ENCODE measurements around the gene PTX4.
"Not testable (repeated sequence)": the region's sequence is repeated elsewhere in the genome, so short reads cannot be mapped to it uniquely, and the experiment has no call there.

Gene PTX4

DNA sequence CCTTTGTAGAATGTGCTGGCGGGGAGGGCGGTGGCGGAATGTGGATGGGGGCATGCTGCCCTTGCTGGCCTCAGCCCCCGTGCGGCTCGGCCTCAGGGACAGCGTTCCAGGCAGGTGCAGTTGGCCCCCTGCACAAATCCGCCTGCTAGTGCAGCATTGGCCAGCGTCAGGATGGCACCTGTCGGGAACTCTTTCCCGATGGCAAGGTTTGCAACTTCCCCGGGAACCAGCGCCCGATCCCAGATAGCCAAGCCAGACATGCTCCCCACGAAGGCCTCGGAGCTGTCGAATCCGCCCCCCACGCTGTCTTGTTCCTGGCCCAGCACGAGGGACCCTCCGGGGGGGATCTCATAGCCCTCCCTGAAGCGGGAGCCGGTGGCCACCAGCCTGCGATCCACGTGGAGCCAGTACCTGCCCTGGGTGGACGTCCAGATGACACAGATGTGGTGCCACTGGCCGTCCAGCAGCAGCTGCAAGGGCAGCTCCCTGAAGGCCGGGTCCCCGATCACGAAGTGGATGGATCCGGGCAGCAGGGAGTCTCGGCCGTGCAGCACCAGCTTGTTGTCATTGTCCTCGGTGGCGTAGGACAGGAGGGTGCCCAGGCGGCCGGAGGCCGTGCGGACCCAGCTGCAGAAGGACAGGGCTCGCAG, 2.8 kb downstream of the PTX4 start:
- TF ChIP-seq, protein P1, sequence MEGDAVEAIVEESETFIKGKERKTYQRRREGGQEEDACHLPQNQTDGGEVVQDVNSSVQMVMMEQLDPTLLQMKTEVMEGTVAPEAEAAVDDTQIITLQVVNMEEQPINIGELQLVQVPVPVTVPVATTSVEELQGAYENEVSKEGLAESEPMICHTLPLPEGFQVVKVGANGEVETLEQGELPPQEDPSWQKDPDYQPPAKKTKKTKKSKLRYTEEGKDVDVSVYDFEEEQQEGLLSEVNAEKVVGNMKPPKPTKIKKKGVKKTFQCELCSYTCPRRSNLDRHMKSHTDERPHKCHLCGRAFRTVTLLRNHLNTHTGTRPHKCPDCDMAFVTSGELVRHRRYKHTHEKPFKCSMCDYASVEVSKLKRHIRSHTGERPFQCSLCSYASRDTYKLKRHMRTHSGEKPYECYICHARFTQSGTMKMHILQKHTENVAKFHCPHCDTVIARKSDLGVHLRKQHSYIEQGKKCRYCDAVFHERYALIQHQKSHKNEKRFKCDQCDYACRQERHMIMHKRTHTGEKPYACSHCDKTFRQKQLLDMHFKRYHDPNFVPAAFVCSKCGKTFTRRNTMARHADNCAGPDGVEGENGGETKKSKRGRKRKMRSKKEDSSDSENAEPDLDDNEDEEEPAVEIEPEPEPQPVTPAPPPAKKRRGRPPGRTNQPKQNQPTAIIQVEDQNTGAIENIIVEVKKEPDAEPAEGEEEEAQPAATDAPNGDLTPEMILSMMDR (IDR thresholded peaks at IDR 0.05; ENCODE audit: low read depth, low read length), result no peak
- H3K4me3 ChIP-seq (ENCODE audit: low read depth, low read length), result no peak overlapping the region
- in situ Hi-C loops (cut with HindIII; ENCODE audit: low sequenced_read_pairs), result no loop called here
- DNase-seq (ENCODE audit: low read depth, low spot score), result no peak

DNA sequence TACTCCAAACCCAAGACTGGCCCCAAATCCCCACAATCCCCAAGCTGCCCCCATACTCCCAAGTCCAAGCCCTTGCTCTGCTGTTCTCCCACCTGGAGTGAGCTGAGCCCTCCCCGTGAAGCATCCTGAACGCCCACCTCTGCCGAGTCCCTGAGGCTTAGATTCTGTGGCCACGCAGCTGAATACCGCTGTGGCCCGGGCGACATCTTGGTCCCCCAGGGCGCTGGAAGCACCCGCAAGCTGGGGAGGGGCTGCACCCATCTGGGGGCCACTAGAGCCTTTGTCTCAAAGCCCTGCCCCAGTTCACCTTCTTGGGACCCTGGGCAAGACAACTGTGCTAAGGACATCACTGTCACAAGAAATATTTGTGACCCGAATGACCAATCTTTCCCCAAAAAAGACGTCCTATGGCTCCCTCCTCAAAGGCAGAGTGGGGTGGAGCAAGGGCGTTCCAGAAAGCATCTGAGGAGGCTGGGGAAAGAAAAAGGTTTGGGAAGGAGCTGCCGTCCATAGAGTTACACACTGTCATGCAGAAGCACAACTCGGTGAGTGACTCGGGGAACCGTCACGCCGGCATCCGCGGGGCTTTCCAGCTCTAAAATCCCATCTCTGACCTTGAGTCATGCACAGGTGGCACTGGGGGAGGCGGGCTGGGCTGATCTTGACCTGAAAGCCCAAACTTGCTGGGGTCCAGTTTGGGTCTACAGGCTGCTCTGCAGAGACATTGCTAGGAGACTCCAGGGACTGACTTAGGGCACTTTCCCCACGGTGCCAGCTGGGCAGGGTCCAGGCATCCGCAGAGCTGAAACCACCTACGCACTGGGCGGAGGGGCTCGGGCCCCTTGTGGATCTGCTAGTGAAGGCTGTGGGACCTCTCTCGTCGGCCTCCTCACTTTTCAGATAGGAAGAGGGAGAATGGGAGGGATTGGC, 6.6 kb downstream of the PTX4 start:
- in situ Hi-C loops (cut with HindIII; ENCODE audit: low sequenced_read_pairs), result no loop called here
- H3K4me3 ChIP-seq (ENCODE audit: low read depth, low read length), result no peak overlapping the region
- peak; percentile 16 for DNase-seq (ENCODE audit: low read depth, low spot score)

DNA sequence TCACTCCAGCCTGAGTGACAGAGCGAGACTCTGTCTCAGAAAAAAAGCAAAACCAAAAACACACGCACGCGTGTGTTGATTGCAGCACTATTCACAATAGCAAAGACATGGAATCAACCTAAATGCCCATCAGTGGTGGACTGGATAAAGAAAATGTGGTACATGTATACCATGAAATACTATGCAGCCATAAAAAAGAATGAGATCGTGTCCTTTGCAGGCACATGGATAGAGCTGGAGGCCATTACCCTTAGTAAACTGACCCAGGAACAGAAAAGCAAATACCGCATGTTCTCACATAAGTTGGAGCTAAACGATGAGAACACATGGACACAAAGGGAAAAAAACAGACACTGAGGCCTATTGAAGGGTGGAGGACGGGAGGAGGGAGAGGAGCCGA, 9.8 kb downstream of the PTX4 start:
- in situ Hi-C loops (cut with HindIII; ENCODE audit: low sequenced_read_pairs); DNase-seq (ENCODE audit: low read depth, low spot score): not testable (repeated sequence)

More for the DNA sequence above, 6.6 kb downstream of the PTX4 start:
- TF ChIP-seq, protein P1 (IDR thresholded peaks at IDR 0.05; ENCODE audit: low read depth, low read length), result no peak

DNA sequence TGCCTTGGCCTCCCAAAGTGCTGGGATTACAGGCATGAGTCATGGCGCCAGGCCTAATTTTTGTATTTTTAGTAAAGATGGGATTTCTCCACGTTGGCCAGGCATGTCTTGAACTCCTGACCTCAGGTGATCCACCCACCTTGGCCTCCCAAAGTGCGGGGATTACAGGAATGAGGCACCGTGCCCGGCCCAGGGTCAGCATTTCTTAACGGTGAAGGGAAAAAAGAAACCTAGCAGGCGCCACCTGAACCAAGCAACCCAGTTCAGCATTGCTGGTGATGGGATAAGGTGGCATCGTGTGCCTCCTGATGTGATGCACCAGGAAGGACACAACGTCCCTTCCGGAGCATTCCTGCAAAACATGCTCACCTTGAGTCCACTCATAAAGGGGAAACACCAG, 11.7 kb downstream of the PTX4 start:
- TF ChIP-seq, protein P1 (IDR thresholded peaks at IDR 0.05; ENCODE audit: low read depth, low read length), result no peak
- no peak overlapping the region for H3K4me3 ChIP-seq (ENCODE audit: low read depth, low read length)
- in situ Hi-C loops (cut with HindIII; ENCODE audit: low sequenced_read_pairs), result no loop called here
- no peak for DNase-seq (ENCODE audit: low read depth, low spot score)

More for the DNA sequence above, 9.8 kb downstream of the PTX4 start:
- not testable (repeated sequence) for H3K4me3 ChIP-seq (ENCODE audit: low read depth, low read length)

DNA sequence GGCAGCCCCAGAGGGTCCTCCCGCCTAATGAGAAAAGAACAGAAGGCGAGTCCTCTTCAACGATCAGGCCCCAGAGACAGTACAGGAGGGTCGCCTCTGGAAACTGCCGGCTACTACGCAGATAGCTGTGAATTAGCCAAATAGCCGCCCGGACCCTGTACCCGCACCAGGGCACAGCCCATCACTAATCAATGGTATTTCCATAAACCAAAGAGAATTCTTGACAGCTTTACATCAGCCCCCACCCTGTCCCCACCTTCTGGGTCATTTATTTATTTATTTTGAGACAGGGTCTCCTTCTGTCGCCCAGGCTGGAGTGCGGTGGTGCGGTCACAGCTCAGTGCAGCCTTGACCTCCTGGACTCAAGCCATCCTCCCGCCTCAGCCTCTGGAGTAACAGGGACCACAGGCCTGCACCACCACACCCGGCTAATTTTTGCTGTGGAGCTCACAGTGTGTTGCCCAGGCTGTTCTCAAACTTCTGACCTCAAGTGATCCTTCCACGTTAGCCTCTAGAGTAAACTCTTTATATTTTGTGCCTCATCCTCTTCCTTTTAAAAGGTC, 13.1 kb downstream of the PTX4 start:
- H3K4me3 ChIP-seq (ENCODE audit: low read depth, low read length), result peak overlapping the region; percentile 71
- TF ChIP-seq, protein P1 (IDR thresholded peaks at IDR 0.05; ENCODE audit: low read depth, low read length), result no peak
- in situ Hi-C loops (cut with HindIII; ENCODE audit: low sequenced_read_pairs), result no loop called here

DNA sequence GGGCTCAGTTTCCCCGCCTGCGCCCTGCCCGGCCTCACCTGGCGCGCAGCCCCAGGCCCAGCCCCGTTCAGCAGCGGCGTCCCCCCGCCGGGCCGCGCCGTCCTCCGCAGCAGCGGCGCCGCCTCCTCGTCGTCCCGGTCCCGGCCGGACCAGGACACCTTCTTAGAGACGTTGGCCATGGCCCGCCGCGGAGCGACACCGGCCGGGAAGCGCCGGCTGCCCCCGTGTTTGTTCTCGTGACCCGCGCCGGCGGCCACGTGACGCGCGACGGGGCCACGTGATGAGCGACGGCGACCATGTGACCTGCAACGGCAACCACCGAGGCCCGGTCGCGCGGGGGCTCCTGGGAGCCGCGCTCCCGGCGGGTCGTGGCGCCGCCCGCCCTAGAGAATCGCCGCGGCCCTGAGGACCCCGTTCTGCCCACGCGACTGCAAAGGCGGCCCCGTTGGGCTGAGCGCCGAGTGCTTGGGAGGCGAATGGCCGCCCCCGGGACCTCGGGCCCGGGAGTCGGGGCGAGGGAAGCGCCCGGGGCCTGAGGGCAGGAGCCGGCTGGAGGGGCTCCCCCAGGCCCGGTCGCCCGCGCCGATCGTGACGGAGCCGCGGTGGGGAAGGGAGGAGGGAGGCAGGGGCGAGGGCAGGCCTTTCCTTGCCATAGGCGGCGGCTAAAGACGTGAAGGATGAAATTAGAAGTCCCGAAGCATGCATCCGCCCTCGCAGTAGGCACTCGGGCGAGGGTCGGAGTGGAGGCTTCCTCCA, 13.8 kb downstream of the PTX4 start, which contains the start of gene CLCN7:
Gene CLCN7, minus strand, starts transcription at position 233 of the 756 bp plus-strand sequence. Its CDS starts 54 bp downstream, at position 179.
- peak; percentile 87 for DNase-seq (ENCODE audit: low read depth, low spot score)
- H3K4me3 ChIP-seq (ENCODE audit: low read depth, low read length), result peak within 1 kb of the TSS; percentile 71
- TF ChIP-seq, protein P1 (IDR thresholded peaks at IDR 0.05; ENCODE audit: low read depth, low read length), result no peak
- in situ Hi-C loops (cut with HindIII; ENCODE audit: low sequenced_read_pairs), result no loop called here

More for the DNA sequence above, 13.1 kb downstream of the PTX4 start:
- DNase-seq (ENCODE audit: low read depth, low spot score), result no peak

Data from astrocyte of the spinal cord (primary cell).